GM12892 (cell line): ENCODE data around the gene DNER. TPM values are rescaled to one million over a fixed set of nuclear protein-coding genes. Genes with fewer than 3 reads are reported as not detected.
"Not testable (repeated sequence)": the region's sequence is repeated elsewhere in the genome, so short reads cannot be mapped to it uniquely, and the experiment has no call there.

Experiments
- DNase-seq: peaks from one replicate; pipeline ENCODE4 v3.0.0; 2011; ENCODE audit not compliant: insufficient read length
- FAIRE-seq: peaks from 2 replicates; lab custom pipeline; 2011; peaks lifted over from hg19 to GRCh38; lab: Jason Lieb, UNC
- POLR2A ChIP-seq: IDR thresholded peaks from 2 replicates; pipeline ENCODE4 v1.6.1; 2011; ENCODE audit warnings: low read depth, low read length, control low read depth
- POLR2AphosphoS5 ChIP-seq: IDR thresholded peaks from 2 replicates; pipeline ENCODE4 v1.6.1; 2011; ENCODE audit warnings: low read depth, low read length, control low read depth
- TAF1 ChIP-seq: IDR thresholded peaks from 2 replicates; pipeline ENCODE4 v1.6.1; 2011; ENCODE audit warnings: low read depth, mild to moderate bottlenecking, control low read depth, low read length, borderline replicate concordance
- polyA plus RNA-seq: library from polyadenylated mRNA; unstranded; fragments of >200 nt; gene quantifications from one replicate; pipeline ENCODE4 v1.2.1, GENCODE V29; 2012; ENCODE audit warnings: missing spikeins, inconsistent platforms; ENCODE audit not compliant: missing spikeins

The DNER gene
- polyA plus RNA-seq = not detected

- peak; percentile 70 for DNase-seq
- TF ChIP-seq POLR2A (no peak), TAF1 (no peak), POLR2AphosphoS5 (no peak)
- FAIRE-seq = no peak
These were observed at the start of gene DNER for GRCh38 chr2:229714080-229714735. Gene DNER, minus strand, starts transcription at chr2:229714555. Its CDS starts 132 bp downstream, at chr2:229714423.

GRCh38 chr2:229761663-229762062 lies 47.3 kb upstream of the DNER start:
- TF ChIP-seq TAF1 (no peak), POLR2AphosphoS5 (no peak), POLR2A (no peak)
- FAIRE-seq (no peak), DNase-seq (no peak)

DNA sequence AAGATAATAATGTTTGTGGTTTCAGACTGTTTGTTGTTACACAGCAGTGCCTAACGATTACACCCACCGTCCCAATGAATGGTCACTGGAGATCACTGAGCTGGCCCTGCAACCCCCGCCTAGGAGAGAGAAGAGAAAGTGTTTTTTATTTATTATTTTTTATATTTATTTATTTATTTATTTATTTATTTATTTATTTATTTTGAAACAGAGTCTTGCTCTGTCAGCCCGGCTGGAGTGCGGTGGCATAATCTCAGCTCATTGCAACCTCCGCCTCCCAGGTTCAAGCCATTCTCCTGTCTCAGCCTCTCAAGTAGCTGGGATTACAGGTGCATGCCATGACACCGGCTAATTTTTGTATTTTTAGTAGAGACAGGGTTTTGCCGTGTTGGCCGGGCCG lies 43.1 kb upstream of the DNER start:
- FAIRE-seq, DNase-seq: not testable (repeated sequence)

- TF ChIP-seq TAF1 (no peak), POLR2AphosphoS5 (no peak), POLR2A (no peak)
- DNase-seq = no peak
- no peak for FAIRE-seq
These were observed 38.8 kb upstream of the DNER start for GRCh38 chr2:229752970-229753729.

DNA sequence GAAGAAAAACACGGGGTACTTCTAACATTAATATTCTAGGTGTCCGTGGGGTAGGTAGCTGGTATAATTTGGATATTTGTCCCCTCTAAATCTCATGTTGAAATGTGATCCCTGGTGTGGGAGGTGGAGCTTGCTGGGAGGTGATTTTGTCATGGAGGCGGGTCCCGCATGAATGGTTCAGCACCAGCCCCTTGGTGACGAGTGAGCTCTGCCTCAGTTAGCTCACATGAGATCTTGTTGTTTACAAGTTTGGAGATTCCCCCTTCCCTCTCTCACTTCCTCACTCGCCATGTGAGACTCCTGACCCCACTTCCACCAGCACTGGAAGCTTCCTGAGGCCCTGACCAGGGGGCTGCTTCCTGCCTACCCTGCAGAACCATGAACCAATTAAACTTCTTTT lies 35.4 kb upstream of the DNER start:
- no peak for DNase-seq
- no peak for TF ChIP-seq POLR2AphosphoS5
- TF ChIP-seq POLR2A = no peak
- TF ChIP-seq TAF1 = no peak
- no peak for FAIRE-seq

DNA sequence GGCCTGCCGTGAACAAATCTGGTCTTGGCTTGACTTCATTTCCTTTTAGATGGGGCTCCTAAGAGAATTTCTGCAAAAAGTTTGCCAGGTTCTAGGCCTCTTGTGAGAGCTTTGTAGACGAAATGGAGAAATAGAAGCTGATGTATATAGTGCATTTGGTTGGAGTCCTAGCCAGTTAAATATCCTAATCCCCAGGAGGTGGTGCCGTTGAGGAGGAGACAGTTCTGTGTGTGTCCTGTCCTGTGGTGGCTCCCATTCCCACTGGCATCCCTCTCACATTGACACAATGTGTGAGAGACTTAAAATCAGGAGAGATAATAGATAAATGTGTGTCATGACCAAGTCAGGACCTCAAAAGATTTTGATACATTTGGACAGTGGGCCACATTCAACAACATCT lies 34.6 kb upstream of the DNER start:
- no peak for DNase-seq
- TF ChIP-seq TAF1 = no peak
- TF ChIP-seq POLR2A = no peak
- TF ChIP-seq POLR2AphosphoS5 = no peak
- no peak for FAIRE-seq

DNA sequence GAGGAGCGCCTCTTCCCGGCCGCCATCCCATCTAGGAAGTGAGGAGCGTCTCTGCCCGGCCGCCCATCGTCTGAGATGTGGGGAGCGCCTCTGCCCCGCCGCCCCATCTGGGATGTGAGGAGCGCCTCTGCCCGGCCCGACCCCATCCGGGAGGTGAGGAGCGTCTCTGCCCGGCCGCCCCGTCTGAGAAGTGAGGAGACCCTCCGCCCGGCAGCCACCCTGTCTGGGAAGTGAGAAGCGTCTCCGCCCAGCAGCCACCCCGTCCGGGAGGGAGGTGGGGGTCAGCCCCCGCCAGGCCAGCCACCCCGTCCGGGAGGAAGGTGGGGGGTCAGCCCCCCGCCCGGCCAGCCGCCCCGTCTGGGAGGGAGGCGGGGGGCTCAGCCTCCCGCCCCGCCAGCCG lies 28.3 kb upstream of the DNER start:
- FAIRE-seq = not testable (repeated sequence)

DNA sequence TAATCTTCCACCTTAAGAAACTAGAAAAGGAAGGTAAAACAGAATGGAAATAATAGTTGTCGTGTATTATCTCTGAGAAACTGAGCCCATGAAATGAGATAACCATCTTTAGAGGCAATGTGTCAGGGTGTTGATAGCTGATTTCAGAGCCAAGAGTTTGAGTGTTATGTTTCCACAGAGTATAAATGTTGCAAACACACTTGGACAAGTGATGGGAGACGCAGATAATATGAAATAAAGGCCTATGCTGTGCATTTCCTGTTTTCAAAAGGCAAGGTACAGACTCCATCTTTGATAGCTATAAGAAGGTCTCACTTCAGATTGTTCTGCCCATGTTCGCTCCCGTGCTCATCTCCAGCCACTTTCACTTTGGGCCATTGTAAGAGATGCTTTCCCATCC lies 25.9 kb upstream of the DNER start:
- DNase-seq = no peak
- no peak for FAIRE-seq
- TF ChIP-seq POLR2A (no peak), POLR2AphosphoS5 (no peak), TAF1 (no peak)

More for the DNA sequence above, 28.3 kb upstream of the DNER start:
- DNase-seq = not testable (repeated sequence)

DNA sequence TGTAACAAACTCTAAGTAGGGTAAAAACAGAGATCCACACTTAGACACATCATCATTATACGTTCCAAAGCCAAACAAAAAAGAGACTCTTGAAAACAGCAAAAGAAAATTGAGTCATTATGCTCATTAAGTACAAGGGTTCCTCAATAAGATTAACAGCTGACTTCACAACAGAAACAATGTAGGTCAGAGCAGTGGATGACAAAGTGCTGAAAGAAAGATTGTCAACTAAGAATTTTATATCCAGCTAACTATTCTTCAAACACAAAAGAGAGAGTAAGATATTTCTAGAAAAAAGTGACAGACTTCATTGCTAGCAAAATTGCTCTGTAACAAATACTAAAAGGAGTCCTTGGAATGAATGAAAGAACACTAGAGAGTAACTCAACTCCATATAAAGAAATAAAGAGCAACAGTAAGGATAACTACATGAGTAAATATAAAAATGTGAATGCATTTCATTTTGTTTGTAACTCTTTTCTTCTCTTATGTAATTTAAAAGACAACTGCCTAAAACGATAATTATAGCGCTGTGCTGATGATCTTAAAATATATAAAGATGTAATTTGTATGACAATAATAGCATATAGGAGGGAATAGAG lies 23.8 kb upstream of the DNER start:
- no peak for TF ChIP-seq TAF1
- no peak for TF ChIP-seq POLR2A
- TF ChIP-seq POLR2AphosphoS5 = no peak
- no peak for FAIRE-seq
- DNase-seq = no peak

DNA sequence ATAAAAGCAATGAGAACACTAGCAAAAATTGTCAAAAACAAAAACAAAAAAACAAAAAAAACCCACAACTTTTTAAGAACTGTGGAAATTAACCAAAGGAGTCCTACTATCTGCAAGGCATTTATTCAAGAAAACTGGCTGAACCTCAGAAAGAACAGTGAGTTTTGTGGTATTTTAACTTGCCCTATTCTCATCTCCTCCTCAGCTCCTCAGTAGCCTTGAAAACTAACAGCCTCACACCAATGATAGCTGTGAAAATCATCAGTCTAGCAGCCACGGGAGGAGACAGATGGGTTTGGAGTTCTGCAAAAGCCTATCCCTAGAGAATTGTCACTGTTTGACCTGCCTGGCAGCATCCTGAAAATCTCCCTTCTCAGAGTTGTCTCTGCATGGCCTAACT lies 20.1 kb upstream of the DNER start:
- DNase-seq = no peak
- no peak for FAIRE-seq
- no peak for TF ChIP-seq POLR2A
- TF ChIP-seq POLR2AphosphoS5 = no peak

- TF ChIP-seq TAF1 (no peak), POLR2A (no peak)
- DNase-seq (no peak), FAIRE-seq (no peak)
These were observed 19.4 kb upstream of the DNER start for GRCh38 chr2:229733611-229734245.

DNA sequence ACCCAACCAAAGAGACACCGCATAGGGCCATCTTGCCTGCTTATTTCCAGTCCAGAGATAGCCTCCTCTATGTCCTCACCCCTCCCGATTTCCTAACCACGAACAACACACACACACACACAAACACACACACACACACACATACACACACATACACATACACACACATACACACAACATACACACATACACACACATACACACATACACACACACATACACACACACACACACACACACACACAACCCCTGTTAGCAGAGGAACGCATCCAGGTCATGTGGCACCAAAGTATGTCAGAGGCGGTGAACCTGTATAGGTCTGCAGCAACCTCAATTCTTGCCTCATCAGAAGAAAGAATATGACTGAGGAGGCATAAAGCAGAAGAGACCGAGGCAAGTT lies 18.5 kb upstream of the DNER start:
- peak; percentile 79 for FAIRE-seq
- no peak for TF ChIP-seq TAF1
- no peak for TF ChIP-seq POLR2AphosphoS5
- no peak for TF ChIP-seq POLR2A

More for the DNA sequence above, 18.5 kb upstream of the DNER start:
- DNase-seq = no peak
